GM18907 (cell line): Measurements from ENCODE around the gene PSKH1.
"Not testable (repeated sequence)": the region's sequence is repeated elsewhere in the genome, so short reads cannot be mapped to it uniquely, and the experiment has no call there.

Experiments used
- ATAC-seq: cut with Tn5 transposase; IDR thresholded peaks from one replicate; pipeline ENCODE4 v1.9.1; 2021; ENCODE audit warnings: mild to moderate bottlenecking, moderate library complexity; ENCODE audit not compliant: unreplicated experiment

PSKH1 gene

GRCh38 chr16:67937713-67938112 is 44.7 kb downstream of the PSKH1 start:
- not testable (repeated sequence) for ATAC-seq

DNA sequence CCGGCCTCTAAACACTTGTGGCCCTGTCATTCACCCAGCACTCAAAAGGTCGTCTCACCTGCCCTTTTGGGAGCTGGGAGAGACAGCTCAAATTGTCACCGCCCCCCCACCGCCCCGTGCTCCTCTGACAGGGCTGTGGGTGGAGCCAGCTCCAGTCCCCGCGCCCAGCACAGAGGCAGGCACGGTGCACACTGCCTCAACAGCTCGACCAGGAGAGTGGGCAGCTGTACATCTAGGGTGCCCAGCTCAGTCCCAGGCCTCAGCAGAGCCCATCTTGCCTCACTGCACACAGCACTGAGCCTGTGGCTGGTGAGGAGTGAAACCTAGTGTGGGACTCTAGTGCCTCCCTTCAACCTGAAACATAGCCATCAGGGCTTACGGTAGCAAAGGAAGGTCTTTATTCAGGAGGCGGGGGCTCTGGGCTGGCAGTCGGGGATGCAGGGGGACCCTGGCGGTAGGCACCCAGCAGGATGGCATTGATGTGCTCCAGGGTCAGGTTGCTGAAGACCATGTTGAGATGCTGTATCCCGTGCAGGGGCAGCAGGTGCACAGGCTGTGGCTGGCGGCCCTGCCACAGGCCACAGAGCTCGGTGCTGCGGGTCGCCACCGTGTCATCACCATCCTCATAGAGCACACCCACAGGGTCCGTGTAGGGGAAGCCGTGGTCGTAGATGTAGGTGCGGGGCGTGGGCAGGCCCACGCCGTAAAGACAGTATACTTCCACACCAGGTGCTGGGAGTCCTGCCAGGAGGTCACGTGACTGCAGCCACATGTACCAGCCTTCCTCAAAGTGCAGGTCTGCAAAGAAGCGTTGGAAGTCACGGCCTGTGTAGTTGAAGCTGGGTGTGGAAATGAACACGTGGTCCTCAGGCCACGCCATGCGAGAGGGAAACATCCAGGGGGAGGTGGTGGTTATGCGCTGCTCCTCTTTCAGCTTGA is 46.7 kb downstream of the PSKH1 start:
- no peak for ATAC-seq

DNA sequence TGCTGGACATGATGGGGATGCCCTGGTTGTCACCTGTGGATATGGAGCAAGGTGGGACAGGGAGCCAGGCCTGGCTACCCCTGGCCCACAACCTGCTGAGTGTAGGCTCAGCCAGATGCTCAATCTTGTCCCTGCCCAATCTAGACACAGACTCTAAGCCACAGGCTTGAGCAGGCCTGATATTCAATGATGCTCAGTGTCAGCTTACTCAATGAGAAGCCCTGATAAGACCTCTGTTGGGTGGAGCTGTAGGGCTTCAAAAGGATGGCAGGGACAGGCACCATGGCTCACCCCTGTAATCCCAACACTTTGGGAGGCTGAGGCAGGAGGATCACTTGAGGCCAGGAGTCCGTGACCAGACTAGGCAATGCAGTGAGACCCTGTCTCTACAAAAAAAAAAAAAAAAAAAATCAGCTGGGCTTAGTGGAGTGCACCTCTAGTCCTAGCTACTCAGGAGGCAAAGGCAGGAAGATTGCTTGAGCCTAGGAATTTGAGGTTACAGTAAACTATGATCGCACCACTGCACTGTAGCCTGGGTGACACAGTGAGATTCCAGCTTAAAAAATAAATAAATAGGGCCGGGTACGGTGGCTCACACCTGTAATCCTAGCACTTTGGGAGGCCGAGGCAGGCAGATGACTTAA is 47.5 kb downstream of the PSKH1 start:
- ATAC-seq: no peak

- no peak for ATAC-seq
These were observed 48.6 kb downstream of the PSKH1 start for GRCh38 chr16:67941469-67942199.

GRCh38 chr16:67942200-67942509 is 49.1 kb downstream of the PSKH1 start:
- ATAC-seq: peak; percentile 40

GRCh38 chr16:67942510-67943255 is 49.6 kb downstream of the PSKH1 start:
- ATAC-seq: no peak

- ATAC-seq: no peak
These were observed 50.2 kb downstream of the PSKH1 start for GRCh38 chr16:67943256-67943618.

GRCh38 chr16:67943619-67944504 is 50.8 kb downstream of the PSKH1 start, which contains the start of gene LCAT:
Gene LCAT (minus strand): TSS chr16:67944120. CDS start chr16:67944101, 19 bp downstream.
- ATAC-seq: no peak

- ATAC-seq: no peak
These were observed 51.8 kb downstream of the PSKH1 start for GRCh38 chr16:67944690-67945391.

- ATAC-seq: no peak
These were observed 52.4 kb downstream of the PSKH1 start for GRCh38 chr16:67945392-67945933.

GRCh38 chr16:67946128-67946569 is 53.1 kb downstream of the PSKH1 start:
- no peak for ATAC-seq

GRCh38 chr16:67946966-67947558 is 54.0 kb downstream of the PSKH1 start:
- no peak for ATAC-seq

GRCh38 chr16:67948015-67948414 is 55.0 kb downstream of the PSKH1 start:
- ATAC-seq: no peak

DNA sequence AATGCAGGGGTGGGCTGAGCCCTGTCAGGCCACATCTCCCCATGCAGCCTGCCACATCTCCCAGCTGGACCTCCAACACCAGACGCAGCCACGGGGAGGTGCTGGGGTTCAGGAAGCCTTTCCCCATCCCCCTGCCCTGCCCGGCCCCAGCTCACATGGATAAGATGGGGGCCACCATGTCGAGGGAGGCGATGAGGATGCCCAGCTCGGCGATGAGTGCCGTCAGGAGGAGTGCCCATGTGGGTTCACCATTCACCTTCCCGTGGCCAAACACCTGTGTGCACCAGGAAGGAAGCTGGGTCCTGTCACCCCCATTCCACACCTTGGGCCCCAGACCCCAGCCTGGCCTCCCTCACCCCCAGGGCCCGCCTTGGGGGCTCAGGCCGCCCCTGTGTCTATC is 56.6 kb downstream of the PSKH1 start:
- no peak for ATAC-seq

DNA sequence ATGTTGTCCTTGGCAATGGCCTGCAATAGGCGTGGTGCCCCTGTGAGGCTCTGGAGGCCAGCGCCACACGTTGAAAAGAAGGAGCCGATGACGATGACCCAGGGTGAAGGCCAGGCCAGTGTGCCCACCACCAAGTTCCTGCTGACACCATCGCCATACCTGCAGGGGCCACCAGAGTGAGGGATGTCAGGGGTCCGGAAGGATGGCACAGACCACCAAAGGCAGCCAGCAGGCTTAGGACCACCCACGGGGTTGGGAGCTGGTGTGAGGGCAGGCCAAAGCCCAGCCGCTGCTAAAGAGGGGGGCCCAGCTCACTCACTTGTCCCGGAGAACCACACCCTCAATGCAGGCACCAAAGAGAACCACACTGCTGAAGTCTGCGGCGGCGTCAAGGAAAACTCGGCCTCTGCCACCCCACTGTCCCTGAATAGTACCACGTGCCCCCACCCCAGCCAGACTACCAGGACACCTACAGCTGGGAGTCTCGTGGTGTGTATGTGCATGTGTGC is 57.3 kb downstream of the PSKH1 start:
- no peak for ATAC-seq

DNA sequence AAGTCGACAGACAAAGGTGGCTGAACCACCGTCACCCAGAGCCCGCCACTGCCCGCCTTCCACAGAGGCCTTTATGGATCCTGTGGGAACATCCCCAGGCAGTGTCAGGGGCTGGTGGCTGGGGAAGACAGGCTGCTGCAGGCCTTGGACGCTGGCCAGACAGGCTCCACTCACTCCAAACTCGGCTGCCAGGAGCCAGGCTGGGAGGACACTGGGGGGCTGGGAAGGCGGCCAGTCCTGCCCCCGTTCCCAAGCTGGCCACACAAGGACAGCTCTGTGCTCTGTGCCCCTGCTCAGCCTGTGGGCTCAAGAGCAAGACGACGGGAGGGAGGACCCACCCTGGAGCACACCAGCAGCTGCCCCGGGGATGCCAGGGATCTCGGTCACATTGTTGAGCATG is 58.4 kb downstream of the PSKH1 start:
- no peak for ATAC-seq

DNA sequence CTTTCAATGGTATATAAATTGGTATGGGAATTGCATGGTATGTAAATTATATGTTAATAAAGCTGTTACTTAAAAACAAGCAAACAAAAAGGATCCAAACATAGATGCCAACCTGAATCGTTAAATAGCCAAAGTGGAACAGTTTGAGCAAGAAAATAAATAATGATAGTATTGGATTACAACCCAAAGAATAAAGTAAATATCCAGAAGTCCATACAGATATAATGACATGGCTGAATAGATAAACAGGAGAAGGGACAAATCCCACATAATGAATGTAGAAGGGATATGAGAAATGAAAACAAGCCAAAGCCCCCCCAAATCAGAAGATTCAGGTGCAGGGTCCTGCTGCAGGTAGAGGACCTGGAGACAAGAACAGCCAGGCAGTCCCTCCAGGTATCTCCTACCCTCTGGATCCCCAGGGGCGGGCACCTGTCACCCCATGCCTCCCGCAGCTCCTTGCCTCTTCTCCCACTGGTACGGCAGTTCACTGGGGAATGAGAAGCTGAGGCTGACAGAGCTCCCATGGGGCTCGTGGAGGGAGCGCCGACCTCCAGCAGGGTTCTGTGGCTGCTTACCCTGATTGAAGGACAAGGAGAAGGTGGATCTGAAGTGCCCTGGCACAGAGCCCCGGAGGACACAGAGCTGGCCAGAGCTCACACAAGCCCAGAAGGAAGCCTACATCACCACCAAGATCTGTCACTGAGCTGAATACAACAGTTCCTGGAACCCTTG is 60.8 kb downstream of the PSKH1 start:
- ATAC-seq: no peak
